Renal pelvis (tissue), 4 donors: ENCODE data around the gene ATXN7L1. TPM values are rescaled to one million over a fixed set of nuclear protein-coding genes. Genes with fewer than 3 reads are reported as not detected.
A peak's percentile ranks its signal among the peaks of the same experiment; 100 is the strongest.

Experiments
- DNase-seq: peaks from one replicate; pipeline ENCODE4 v3.0.0-alpha.2; 2013
- polyA plus RNA-seq, 3 donors: library from polyadenylated mRNA; unstranded; fragments of 120-200 nt; gene quantifications; one replicate each; pipeline ENCODE4 v1.2.1, GENCODE V29; 2013; ENCODE audit not compliant: insufficient read length in 3 of 3

ATXN7L1 gene
- polyA plus RNA-seq, 3 donors, result 11.4 to 13.8 (median 13.1) TPM

DNA sequence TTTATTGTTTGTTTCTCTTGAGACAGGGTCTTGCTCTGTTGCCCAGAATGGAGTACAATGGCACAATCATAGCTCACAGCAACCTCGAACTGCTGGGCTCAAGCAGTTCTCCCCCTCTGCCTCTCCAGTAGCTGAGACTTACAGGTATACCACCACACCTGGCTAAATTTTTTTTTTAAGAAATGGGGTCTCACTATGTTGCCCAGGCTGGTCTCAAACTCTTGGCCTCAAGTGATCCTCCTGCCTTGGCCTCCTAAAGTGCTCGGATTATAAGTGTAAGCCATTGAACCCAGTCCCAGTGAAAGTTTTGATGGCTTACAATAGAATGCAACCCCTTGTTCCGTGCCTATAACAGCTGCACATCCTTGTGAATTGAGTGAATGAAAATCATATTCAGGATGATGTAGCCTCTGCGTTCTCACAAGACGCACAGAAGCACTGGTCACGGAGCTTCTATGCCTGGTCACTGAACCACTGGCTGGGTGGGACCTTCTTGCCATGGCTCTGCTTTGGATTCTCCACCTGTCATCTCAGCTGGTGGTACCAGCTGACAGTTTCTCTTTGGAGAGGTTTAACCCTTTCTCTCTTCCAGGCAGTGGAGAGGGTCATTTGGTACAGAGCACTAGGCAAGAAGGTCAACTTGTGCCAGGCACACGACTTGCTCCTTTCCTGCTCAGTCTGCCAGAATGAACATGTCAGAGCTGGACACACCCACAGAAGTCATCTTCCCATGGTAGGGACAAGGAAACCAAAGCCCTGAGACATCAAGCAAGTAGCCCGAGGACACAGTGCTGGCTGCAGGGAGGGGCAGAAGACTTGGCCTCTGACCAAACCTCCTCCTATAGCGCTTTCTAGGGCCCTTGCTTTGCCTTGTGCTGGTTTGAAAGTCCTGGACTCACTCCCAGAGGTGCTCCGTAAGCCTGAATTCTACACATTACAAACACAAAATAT is 89.6 kb downstream of the ATXN7L1 start:
- DNase-seq, result no peak

DNA sequence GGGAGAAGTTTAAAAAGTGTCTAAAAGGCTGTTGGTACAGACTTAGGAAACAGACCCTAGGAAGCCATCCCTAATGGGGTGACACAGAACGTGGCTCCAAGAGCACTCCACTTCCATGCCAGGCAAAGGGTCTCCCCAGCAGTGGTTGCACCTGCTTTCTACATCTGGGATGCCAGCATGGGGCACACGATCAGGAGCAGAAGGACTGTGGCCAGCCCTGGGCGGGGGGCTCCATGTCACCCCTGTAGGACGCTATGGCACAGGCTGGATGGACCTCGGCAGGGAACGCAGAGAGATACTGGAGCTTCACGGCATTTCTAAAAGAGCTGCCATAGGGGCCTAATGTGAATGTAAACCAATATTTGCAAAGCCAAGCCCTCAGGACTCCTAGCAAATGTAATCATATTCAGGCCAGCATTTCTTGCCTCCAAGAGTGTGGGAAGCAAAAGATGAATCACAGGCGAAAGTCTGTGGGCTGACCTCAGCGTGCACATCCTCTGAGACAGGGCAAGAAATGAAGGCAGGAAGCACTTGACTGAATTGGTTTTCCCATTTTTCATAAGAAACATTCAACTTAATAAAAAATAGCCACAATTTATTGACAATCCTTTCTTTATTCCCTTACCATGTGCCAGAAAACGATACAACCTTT is 93.9 kb downstream of the ATXN7L1 start:
- DNase-seq, result no peak

- no peak for DNase-seq
Observed at GRCh38 chr7:105779856-105780780, 96.3 kb downstream of the ATXN7L1 start.

DNA sequence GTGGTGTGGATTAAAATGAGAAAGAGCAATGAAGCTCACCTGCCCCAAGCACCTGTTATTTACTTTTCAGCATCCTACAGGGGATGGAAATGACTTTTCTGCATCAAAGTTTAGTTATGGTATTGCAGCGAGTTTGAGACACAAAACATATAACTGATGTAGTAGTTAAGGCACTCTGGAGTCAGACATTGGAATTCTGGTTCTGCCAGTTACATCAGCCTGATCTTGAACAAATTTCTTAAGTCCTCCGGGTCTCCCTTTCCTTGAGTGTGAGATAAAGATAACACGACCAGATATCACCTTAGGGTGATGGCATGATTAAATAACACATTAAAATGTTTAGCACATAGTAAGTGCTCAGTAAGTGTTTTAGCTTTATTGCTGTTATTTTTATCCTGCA is 97.4 kb downstream of the ATXN7L1 start:
- DNase-seq, result no peak

DNA sequence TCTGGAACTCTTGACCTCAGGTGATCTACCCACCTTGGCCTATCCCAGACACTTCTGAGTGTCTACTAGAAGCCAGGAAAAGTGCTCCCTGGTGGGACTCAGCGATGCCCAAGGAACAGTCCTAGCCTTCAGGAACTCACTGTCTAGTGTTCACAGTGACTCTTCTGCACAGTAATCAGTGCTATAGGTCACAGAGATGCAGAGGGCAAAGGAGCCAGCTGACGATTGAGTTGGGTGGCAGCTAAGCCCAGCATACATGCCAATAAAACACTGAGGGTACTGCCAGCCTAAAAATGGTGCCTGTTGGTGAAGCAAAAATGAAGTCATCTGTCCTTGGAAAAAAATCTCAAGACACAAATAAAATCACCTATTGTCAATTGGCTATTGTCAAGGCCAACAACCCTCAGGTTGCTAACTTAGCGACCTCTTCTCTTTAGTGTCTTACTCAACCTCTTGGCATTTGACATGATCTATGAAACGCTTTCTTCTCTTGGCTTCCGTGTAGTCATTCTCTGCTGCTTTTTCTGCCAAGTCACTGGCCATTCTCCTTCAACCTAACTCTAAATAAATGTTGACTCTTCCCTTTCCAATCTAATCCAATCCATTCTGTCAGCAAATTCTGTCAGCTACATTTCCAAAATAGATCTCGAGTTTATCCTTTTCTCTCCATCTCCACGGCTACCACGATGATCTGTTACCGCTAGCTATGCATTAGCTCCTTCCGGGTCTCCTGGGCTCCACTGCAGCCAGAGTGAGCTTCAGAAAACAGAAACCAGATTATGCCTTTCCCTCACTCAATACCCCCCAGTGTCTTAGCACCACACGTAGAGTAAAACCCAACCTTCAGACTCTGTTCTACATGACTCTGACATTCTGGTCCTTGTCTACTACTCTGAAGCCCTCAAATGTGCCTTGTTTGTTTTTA is 99.2 kb downstream of the ATXN7L1 start:
- no peak for DNase-seq

DNA sequence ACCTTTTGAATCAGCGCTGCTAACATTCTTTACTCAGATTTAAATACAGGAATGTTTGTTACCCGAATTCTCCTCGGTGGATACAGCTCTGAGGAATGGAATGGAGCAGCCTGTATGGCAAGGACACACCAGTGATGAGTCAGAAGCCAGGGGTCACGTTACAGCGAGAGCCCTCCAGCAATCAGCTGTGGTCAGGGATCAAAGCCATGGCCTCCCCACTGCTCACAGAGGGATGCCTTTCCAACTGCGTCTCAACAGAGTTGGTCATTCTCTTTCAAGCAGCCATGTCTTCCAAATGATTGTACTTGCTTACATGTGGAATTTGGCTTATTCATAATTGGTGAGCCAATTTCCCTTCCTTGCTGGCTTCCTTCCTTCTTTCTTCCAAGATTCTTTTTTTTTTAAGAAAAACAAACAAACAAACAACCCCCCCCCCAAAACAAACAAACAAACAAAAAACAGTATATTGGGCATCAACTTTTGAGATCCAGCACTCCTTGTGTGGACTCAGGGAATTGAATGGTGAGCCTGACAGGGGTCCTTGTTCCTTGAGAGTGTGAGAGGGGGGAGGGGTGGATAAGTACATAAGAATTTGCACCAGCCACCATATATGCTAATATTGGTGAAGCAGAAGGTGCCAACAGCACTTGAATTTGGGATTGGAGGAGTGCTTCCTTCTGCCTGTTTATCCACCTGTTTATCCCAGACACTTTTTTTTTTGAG is 100.2 kb downstream of the ATXN7L1 start:
- DNase-seq, result no peak

DNA sequence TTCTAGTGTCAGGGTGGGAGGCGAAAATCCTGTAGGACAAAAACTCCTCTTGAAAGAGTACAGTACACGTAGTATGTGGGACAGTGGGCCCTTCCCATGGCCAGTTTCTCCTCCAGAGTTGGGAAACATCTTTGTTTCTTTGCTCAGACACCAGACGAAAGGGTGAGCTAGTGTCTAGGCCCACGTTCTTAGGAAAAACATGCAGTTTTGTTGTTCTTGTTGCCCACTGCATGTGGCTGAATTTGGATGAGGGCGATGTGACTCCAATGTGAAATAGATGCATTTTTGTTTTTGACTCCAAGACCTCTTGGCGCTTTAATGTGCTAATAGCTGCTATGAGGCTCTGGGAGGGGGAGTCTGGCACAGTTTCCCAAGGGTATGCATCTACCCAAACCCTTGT is 100.8 kb downstream of the ATXN7L1 start:
- DNase-seq, result no peak

- no peak for DNase-seq
Observed at GRCh38 chr7:105773030-105773460, 103.4 kb downstream of the ATXN7L1 start.

- peak; percentile 52 for DNase-seq
Observed at GRCh38 chr7:105769901-105770628, 106.3 kb downstream of the ATXN7L1 start.

- no peak for DNase-seq
Observed at GRCh38 chr7:105768898-105769507, 107.4 kb downstream of the ATXN7L1 start.

- DNase-seq, result no peak
Observed at GRCh38 chr7:105768117-105768516, 108.3 kb downstream of the ATXN7L1 start.

DNA sequence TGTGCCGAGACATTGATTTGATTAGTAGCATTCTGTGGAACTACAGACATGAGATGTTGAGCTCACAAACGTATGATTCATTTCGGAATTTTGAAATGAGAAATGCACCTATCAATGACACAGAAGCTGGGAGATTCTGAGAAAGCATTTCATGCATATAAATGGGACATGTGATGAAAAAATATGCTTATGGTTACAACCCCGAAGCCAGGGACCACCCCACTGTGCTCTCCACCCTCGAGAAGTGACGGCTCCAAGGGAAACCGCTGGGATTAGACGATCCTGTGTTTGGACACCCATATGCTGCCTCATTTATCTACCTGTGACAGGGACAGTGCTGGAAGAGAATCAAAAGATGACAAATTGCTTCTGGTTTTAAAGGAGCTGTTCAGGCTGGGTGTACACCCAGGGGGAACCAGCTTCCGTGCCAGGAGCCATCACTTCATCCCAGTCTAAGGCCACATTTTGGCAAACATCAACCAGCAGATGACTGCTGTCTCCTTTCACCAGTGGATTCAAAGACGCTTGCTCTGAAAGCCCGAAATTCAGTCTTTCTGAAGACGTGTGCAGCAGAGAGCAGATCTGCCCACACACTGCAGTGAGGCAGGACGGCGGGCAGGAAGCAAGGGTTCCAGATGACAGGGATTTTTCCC is 109.9 kb downstream of the ATXN7L1 start:
- DNase-seq, result no peak

GRCh38 chr7:105765846-105766245 is 110.6 kb downstream of the ATXN7L1 start:
- DNase-seq, result no peak

DNA sequence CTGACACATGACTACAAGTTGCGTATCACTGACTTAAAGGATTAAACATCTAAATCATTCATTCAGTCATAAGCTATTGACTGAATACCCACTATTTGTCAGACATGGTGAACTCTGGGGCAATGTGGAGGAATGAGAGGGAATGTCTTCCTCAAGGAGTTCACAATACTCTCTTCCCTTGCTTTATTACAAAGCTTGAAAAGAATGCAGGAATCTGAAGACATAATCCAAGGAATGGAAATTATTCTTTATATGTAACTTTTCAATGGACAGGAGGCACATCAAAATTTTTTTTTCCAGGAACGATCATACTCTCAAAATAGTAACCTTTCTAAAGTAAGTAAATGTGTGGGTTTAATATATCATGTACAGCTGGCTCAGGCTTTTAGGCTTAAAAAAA is 111.9 kb downstream of the ATXN7L1 start:
- DNase-seq, result no peak

DNA sequence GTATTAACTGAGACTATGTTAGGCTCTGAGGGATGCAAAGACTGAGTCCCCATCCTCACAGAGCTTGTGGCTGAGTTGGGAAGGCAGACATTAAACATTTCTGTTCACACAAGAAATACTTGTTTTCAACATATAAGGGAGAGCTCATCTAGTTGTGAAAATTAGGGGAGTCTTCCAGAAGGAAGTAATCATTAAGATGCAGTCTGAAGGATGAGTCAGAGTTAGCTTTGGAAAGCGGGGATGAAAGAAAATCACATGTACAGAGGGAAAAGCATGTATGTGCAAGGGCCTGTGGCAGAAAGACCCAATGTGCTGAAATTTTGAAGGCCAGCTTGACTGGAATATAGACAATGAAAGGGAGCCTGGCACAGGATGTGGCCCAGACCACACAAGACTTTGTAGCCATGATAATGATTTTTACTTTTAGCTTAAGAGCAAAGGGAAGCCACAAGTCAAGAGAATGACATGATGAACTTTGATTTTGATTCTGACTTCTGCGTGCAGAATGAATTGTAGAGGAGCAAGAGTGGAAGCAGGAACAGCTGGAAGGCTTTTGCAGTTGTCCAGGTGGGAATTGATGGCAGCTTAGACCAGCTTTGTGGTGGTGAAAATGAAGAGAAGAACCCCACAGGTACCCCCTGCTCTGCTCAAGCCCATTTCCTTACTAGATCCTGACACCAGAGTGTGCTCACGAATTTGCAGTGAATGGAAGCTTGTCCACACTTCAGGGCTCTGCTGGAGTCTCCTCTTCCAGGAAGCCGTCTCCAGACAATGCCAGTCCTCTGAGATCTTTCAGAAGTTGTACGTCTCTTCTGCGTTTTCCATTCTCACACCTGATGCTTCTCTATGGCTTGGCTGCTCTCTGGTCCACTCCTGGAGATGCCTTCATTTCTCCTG is 115.6 kb downstream of the ATXN7L1 start:
- no peak for DNase-seq

DNA sequence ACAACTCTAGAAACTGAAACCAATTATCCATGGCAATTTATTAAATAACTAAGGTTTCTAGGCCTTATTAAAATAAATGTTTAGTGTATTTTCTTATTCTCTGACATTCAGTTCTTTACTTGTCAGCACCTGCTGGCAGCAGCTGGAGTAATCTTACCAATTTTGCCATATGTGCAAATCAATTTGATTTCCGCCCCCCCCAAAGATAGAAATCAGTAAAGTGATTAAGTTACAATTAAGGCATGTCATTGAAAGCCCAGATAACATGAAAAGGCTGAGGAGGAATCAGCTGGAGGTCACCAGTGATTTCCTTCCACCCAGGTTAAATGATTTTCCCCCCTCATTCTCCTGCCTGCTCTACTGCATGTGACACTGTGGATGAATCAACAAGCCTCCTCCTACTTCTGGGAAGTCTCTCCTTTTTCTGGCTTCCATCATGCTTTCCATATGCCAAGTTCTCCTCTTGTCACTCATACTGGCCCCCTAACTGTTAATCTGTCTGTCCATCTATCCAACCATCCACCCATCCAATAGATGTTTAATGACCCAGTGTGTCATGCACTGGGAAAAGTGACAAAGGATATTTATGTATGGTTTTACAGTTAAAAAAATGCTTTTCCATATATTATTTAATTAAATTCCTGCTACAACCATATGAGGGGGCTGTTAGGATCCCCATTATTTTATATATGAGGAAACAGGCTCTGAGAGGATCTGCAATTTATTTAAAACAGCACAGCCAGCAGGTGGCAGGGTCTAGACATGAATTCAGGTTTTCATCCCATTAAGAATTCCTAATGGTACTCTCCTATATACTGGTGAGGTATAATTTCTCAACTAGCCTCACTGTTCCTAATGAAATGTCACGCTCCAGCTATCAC is 116.5 kb downstream of the ATXN7L1 start:
- DNase-seq, result peak; percentile 48
